Glutamatergic neuron (in vitro differentiated cells): ENCODE measurements around the gene NPAS2. TPM values are rescaled to one million over a fixed set of nuclear protein-coding genes. Genes with fewer than 3 reads are reported as not detected.
A peak's percentile ranks its signal among the peaks of the same experiment; 100 is the strongest.

Experiments used
- DNase-seq: peaks from one replicate; pipeline ENCODE4 v3.0.0; 2022
- H3K27ac Mint-ChIP-seq: one replicate; pipeline ENCODE4 v1.8.0; 2020; ENCODE audit warnings: mild to moderate bottlenecking, mixed read lengths, inconsistent platforms; ENCODE audit not compliant: unreplicated experiment
- H3K27me3 Mint-ChIP-seq: one replicate; pipeline ENCODE4 v1.8.0; 2020; ENCODE audit warnings: mild to moderate bottlenecking, moderate library complexity, mixed read lengths, inconsistent platforms; ENCODE audit not compliant: unreplicated experiment
- H3K36me3 Mint-ChIP-seq: one replicate; pipeline ENCODE4 v1.8.0; 2020; ENCODE audit warnings: mild to moderate bottlenecking, mixed read lengths, inconsistent platforms; ENCODE audit not compliant: unreplicated experiment
- H3K4me1 Mint-ChIP-seq: one replicate; pipeline ENCODE4 v1.8.0; 2020; ENCODE audit warnings: mild to moderate bottlenecking, low read depth, mixed read lengths, inconsistent platforms; ENCODE audit not compliant: unreplicated experiment
- H3K4me3 Mint-ChIP-seq: one replicate; pipeline ENCODE4 v1.8.0; 2020; ENCODE audit warnings: mild to moderate bottlenecking, mixed read lengths, inconsistent platforms; ENCODE audit not compliant: unreplicated experiment
- H3K9me3 Mint-ChIP-seq: one replicate; pipeline ENCODE4 v1.8.0; 2020; ENCODE audit warnings: mild to moderate bottlenecking, moderate library complexity, mixed read lengths, inconsistent platforms; ENCODE audit not compliant: unreplicated experiment
- total RNA-seq: library from RNA; stranded (reverse); fragmentation: NEBNext Ultra II Directional; extraction: Animal tissue kit (Norgen Biotek cat#: 25700); gene quantifications from one replicate; pipeline ENCODE4 v1.2.1, GENCODE V29; 2021; ENCODE audit not compliant: unreplicated experiment
- TF ChIP-seq, protein P1 (sequence below): fragments of 200-600 bp; sonication (generic); IDR thresholded peaks from one replicate; pipeline ENCODE4 v1.5.0; 2021; ENCODE audit not compliant: partially characterized antibody, unreplicated experiment

Gene NPAS2
- total RNA-seq, 1 donor from 2014 or later, result 0.54 TPM

DNA sequence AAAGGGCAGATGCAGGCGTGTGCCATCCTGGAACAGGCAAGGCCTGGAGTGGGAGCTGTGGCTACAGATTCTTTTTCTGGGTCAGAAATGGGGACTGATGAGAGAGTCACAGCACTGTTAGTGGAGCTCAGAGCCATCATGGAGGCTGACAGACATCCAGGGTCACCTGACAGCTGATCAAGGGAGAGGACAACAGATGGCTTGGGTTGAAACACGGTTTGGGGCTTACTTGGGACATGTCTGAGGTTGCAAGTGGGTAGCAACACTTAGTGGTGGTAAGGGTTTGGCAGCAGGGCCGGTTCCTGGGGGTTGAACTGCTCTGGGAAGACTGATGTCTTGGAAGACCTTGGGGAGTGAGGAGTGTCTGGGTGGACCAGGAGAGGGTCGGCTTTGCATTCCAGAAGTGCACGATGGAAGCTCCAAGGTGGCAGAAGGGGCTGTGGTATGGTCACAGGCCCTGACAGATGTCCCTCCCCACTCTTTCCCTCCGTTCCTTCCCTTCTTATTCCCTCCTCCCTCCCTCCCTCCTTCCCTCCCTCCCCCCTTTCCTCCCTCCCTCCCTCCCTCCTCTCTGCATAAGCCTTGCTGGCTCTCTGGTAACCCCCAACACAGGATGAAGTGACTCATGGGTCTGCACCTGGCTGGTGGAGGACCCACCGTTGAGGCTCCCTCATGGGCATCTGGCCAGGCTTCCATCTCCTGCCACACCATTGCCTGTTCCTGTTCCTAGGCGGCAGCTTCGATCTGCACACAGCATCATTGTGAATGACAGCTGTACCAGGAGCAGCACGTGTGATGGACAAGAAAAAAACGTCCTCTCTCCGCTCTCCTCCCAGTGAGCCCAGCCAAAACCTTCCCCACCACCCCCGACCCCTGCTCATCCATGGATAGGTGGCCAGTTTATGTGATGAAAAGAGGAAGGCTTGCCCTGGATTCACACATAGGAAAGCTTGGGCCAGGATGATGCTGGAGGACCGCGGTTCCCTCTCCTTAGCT, 118.4 kb downstream of the NPAS2 start:
- DNase-seq, result no peak

DNA sequence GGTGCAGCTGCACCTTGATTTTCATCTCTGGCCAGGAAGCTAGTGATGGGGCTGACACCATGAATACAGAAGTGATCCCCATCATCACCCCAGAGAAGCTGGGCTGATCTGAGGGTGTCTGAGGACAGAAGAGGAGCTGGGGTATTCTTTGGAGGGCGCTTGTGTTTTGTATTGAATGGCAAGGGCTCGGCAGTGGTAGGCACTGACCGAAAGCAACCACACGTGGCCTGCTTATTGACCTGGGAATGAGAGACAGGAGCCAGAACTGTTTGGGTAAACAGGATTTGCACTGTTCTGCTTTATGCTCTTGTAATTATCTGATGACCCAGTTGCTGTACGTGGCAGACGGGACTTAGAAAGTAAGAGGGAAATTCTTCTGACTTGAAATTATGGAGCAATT, 119.5 kb downstream of the NPAS2 start:
- Mint-ChIP-seq H3K4me3 (no peak overlapping the region), H3K9me3 (no peaks in the 10 kb centered on the region), H3K36me3 (no peaks in the 10 kb centered on the region), H3K4me1 (no peaks in the 10 kb centered on the region), H3K27ac (no peak overlapping the region), H3K27me3 (peaks cover 2% of the 10 kb centered on the region)
- DNase-seq, result no peak
- TF ChIP-seq, protein P1, sequence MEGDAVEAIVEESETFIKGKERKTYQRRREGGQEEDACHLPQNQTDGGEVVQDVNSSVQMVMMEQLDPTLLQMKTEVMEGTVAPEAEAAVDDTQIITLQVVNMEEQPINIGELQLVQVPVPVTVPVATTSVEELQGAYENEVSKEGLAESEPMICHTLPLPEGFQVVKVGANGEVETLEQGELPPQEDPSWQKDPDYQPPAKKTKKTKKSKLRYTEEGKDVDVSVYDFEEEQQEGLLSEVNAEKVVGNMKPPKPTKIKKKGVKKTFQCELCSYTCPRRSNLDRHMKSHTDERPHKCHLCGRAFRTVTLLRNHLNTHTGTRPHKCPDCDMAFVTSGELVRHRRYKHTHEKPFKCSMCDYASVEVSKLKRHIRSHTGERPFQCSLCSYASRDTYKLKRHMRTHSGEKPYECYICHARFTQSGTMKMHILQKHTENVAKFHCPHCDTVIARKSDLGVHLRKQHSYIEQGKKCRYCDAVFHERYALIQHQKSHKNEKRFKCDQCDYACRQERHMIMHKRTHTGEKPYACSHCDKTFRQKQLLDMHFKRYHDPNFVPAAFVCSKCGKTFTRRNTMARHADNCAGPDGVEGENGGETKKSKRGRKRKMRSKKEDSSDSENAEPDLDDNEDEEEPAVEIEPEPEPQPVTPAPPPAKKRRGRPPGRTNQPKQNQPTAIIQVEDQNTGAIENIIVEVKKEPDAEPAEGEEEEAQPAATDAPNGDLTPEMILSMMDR, result no peak

More for the DNA sequence above, 118.4 kb downstream of the NPAS2 start:
- Mint-ChIP-seq H3K27me3 (peaks cover 2% of the 10 kb centered on the region), H3K36me3 (no peaks in the 10 kb centered on the region), H3K27ac (peak overlapping the region; percentile 49), H3K4me3 (no peak overlapping the region), H3K9me3 (no peaks in the 10 kb centered on the region), H3K4me1 (no peaks in the 10 kb centered on the region)
- TF ChIP-seq, protein P1, result no peak

DNA sequence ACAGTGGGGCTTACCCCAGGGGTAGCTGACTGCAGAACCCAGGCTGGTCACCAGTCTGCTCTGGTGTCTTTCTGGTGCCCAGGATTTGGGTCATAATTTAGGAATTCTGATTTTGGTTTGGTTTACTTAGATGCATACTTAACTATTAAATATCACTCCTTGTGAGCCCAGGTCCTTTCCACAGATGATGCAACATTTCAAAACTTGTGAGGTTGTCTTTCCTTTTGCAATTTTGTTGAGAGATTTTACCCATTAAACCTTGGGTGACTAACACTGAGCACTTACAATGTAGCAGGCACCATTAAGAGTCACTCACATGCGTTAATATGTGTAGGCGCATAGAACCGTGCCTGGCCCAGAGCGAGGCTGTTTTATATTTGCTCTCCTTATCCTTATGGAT, 120.3 kb downstream of the NPAS2 start:
- H3K27ac Mint-ChIP-seq, result no peak overlapping the region
- TF ChIP-seq, protein P1, result no peak
- no peaks in the 10 kb centered on the region for H3K9me3 Mint-ChIP-seq
- no peaks in the 10 kb centered on the region for H3K36me3 Mint-ChIP-seq
- no peaks in the 10 kb centered on the region for H3K4me1 Mint-ChIP-seq
- H3K4me3 Mint-ChIP-seq, result no peak overlapping the region
- DNase-seq, result no peak
- peaks cover 2% of the 10 kb centered on the region for H3K27me3 Mint-ChIP-seq

DNA sequence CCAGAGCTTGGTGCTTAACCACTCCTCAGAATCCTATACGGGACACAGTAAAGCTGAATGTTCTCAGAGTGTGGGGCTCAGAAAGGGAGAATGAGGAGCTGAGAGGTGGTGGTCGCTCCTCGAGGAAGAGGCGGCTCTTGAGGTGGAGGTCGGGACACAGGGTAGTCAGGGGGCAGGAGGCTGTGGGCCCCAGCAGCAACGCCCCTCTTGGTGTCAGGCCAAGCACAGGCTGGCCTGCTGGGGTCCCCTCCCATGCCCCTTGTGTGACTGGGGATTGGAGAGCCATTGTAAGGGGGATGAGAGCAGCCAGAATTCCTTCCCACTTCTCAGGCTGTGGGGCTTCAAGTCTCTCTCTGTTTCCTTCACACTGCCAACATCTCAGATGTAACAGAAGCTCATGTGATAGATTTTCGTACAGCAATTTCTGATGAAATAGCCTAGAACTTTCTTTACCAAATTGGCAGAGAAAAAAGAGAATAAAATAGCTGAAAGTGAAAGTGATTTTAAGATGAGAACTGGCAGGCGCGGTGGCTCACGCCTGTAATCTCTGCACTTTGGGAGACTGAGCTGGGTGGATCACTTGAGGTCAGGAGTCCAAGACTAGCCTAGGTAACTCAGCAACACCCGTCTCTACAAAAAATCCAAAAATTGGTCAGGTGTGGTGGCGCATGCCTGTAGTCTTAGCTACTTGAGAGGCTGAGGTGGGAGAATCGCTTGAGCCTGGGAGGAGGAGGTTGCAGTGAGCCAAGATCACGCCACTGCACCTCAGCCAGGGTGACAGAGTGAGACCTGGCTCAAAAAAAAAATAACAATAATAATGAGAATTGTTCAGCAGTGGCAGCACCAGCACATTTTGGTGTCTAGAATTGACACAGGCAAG, 121.1 kb downstream of the NPAS2 start:
- Mint-ChIP-seq H3K4me1 (no peaks in the 10 kb centered on the region), H3K27me3 (peaks cover 2% of the 10 kb centered on the region), H3K9me3 (no peaks in the 10 kb centered on the region), H3K36me3 (no peaks in the 10 kb centered on the region), H3K4me3 (no peak overlapping the region), H3K27ac (no peak overlapping the region)
- no peak for DNase-seq
- TF ChIP-seq, protein P1, result no peak
